ENCODE data around the gene SPATA16. TPM values are rescaled to one million over a fixed set of nuclear protein-coding genes. Genes with fewer than 3 reads are reported as not detected.

The SPATA16 gene
- total RNA-seq, 1 experiment from 2014 or later, result 0.44 TPM

GRCh38 chr3:172938788-172939187, 202.2 kb downstream of the SPATA16 start:
- CTCF ChIA-PET, result interaction anchor here (0.7 to 1.0 kb wide), 2 partner anchors 12 to 21 kb away, joined by 3 read pairs; no protein-coding TSS in a partner anchor

More at GRCh38 chr3:172938788-172939187, 202.2 kb downstream of the SPATA16 start:
- H3K27me3 Mint-ChIP-seq (ENCODE audit: low read depth), result no peaks in the 10 kb centered on the region
- ATAC-seq (no peak), DNase-seq (ENCODE audit: low spot score) (no peak)
- no peak overlapping the region for H3K4me3 Mint-ChIP-seq
- POLR2A ChIA-PET, result no interaction called here
- no peak for TF ChIP-seq ARID4B (CRISPR knock-in tag; IDR thresholded peaks at IDR 0.05; ENCODE audit: borderline replicate concordance)
- no peak for TF ChIP-seq ZNF425 (CRISPR knock-in tag; conservative IDR thresholded peaks at IDR 0.05)
- no peak for TF ChIP-seq IRF1 (CRISPR knock-in tag; IDR thresholded peaks at IDR 0.05)
- TF ChIP-seq ZNF232 (CRISPR knock-in tag; IDR thresholded peaks at IDR 0.05), result no peak
- TF ChIP-seq SMAD3 (CRISPR knock-in tag; IDR thresholded peaks at IDR 0.05; ENCODE audit: borderline replicate concordance), result no peak
- TF ChIP-seq RELA (CRISPR knock-in tag; IDR thresholded peaks at IDR 0.05; ENCODE audit: borderline replicate concordance), result no peak
- TF ChIP-seq MAX (CRISPR knock-in tag; IDR thresholded peaks at IDR 0.05), result no peak
- TF ChIP-seq ZSCAN18 (CRISPR knock-in tag; IDR thresholded peaks at IDR 0.05), result no peak
- TF ChIP-seq ZMAT4 (CRISPR knock-in tag; IDR thresholded peaks at IDR 0.05), result no peak
- TF ChIP-seq SP1 (CRISPR knock-in tag; conservative IDR thresholded peaks at IDR 0.05), result no peak
- no peak for TF ChIP-seq ZNF532 (CRISPR knock-in tag; IDR thresholded peaks at IDR 0.05; ENCODE audit: borderline replicate concordance)
- TF ChIP-seq HMGA2 (CRISPR knock-in tag; IDR thresholded peaks at IDR 0.05), result no peak
- no peak for TF ChIP-seq ATF3 (CRISPR knock-in tag; conservative IDR thresholded peaks at IDR 0.05)
- no peak for TF ChIP-seq ZNF317 (CRISPR knock-in tag; IDR thresholded peaks at IDR 0.05; ENCODE audit: borderline replicate concordance, low read depth)
- no peak for TF ChIP-seq TCF7 (CRISPR knock-in tag; IDR thresholded peaks at IDR 0.05; ENCODE audit: low read depth)
- no peaks in the 10 kb centered on the region for H3K9me3 Mint-ChIP-seq
- H3K27ac Mint-ChIP-seq, result no peak overlapping the region; the same call in 1 of the 2 replicates
- H3K4me1 Mint-ChIP-seq, result peaks cover 18% of the 10 kb centered on the region
- no peaks in the 10 kb centered on the region for H3K36me3 Mint-ChIP-seq
